ENCODE results near the gene MOB3B.
"Not testable (repeated sequence)": the region's sequence is repeated elsewhere in the genome, so short reads cannot be mapped to it uniquely, and the experiment has no call there.

Gene MOB3B

DNA sequence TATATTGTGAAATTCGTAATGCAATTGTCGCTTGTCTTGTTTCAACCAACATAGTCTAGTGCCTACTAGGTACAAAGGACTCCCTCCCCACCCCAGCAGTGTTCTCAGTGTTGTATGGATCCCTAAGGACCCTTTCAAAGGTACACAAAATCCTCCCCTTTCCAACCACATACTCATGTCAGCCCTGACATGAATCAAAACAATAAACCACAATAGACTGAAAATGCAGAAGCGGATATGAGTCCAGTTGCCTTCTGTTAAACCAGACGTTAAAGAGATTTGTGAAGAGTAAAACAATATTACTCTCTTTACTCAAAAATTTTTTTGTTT is 87.9 kb downstream of the MOB3B start:
- no peak for DNase-seq

DNA sequence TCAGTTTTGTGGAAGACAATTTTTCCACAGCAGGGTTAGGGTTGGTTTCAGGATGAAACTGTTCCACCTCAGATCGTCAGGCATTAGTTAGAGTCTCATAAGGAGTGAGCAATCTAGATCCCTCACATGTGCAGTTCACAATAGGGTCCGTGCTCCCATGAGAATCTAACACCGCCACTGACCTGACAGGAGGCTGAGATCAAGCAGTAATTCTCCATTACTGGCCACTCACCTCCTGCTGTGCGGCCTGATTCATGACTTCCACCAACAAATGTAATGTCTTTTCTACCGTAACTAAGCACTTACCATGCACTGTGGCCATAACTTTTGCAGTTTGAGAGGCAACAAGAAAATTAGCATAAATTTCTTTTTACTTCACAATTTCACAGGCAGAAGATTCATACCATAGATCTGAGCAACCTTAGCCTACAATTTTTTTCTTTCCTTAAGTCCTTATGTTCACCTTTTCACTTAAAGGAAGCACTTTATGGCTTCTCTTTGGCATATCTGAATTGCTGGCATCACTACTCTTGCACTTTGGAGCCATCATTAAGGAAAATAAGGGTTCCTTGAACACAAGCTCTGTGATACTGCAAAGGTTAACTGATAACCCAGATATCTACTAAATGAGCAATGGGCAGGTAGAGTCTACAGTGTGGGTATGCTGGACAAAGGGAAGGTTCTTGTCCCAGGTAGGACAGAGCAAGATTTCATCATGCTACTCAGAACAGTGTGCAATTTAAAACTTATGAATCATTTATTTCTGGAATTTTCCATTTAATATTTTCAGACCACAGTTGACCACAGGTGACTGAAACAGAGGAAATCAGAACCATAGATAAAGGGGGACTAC is 88.5 kb downstream of the MOB3B start:
- peak; percentile 22 for DNase-seq

DNA sequence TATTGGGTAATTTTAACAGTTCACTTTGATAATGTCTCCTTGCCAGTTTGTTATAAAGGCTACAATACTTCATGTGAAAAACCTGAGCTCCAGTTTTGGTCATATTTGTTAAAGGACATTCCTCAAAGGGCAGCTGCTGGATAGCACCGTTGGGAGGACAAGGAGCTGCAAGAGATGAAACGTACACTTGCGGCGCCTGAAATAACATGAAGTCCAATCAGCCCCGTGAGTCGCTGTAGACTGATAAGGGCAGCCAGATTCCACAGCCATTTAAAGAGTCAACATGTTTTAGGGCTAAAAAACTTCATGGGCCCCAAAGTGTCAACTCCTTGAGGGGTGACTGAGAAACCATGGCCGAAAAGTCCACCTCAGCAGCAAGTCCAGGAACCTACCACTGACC is 91.1 kb downstream of the MOB3B start:
- no peak for DNase-seq

DNA sequence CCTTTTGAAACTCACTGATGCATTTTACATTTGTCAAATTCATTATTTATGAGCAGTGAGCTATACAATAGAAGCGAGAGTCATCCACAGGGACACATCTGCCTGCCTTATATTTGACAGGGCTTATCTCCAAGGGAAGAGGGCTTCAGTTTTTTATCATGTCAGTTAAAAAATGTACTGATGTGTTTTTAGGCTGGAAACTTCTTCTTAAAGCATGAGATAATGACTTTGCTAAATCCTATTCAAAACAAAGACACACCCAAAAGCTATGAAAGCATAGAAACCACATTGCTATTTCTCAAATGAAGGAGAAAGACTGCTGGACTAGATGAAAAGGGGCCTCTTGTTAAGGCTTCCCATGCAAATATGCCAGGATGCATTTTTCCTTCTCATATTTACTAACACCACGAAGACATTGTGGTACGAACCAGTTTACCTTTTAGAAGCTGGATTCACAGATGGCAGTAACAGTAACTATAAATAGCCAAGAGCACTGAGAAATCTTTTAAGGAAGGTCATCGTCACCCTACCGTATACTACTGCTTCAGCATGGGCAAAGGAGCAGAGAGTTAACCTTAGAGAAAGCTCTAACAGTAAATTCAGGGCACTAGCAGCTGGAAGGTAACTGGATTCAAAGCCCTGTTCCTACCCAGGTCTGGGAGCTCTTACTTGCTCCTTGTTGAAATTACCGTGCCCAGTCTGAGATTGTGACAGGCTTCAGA is 91.8 kb downstream of the MOB3B start:
- DNase-seq, result peak; percentile 47

DNA sequence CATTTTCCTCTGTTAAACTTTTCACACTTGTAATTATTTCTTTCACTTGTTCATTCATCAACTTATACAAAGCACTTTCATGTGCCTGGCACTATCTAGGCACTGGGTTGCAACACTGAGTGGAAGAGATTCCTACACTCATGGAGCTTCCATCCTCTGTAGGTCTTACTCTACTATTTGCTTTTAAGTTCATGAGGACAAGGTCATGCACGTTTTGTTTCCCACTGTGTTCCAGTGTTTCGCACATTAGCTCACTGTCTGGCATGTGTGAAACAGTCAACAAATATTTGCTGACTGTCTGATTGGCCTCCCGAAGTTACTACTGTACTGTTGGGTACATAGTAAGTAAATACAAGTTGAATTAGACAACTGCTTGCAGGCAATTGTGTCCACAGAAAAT is 93.4 kb downstream of the MOB3B start:
- peak; percentile 86 for DNase-seq

DNA sequence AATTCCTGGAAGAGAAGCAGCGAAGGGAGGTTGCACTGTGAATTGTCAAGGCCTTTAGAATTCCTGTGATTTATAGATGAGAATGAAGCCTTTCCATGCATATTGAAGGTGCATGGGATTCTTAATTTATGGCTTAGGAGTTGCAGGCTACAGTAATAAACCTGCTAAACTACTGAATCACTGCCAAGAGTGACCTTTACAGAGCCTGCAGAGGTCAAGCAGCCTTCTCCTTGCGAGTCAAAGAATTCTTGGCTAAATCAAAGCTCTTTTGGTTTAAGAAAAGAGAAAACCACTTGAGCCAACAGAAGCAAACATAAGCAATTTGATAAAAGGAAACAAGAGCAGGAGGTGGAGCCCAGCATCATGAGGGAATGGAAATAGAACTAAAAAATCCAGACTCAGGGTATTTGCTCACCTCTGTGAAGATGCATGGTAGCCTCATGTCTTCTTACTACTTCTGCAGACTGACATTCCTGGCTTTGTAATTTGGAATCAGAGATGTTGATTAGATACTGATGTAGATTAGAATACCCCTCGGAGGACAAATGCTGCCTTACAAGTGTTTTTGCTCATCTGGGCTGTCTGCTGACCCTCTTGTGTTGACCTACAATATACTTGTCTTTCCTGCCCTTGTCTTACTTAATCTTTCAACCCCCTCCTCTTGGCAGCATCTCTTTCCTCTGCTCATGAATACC is 95.8 kb downstream of the MOB3B start:
- no peak for DNase-seq

DNA sequence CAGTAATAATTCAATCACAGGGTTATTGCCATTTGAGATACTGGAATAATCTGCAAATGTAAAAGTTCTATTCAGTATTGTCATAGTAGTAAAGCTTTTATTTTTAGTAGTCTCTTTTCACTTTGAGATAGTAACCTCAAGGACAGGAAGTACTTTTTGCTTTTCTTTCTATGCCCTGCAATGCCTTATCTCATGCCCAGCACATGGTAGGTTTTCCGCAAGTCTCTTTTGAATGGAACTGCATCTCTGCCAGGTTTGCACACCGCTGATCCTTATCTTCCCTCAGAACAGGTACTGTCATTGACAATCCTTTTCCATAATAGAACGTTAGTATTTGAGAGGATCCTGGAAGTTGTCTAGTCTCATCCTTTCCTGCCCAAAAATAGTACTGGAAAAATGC is 97.3 kb downstream of the MOB3B start:
- DNase-seq, result no peak

DNA sequence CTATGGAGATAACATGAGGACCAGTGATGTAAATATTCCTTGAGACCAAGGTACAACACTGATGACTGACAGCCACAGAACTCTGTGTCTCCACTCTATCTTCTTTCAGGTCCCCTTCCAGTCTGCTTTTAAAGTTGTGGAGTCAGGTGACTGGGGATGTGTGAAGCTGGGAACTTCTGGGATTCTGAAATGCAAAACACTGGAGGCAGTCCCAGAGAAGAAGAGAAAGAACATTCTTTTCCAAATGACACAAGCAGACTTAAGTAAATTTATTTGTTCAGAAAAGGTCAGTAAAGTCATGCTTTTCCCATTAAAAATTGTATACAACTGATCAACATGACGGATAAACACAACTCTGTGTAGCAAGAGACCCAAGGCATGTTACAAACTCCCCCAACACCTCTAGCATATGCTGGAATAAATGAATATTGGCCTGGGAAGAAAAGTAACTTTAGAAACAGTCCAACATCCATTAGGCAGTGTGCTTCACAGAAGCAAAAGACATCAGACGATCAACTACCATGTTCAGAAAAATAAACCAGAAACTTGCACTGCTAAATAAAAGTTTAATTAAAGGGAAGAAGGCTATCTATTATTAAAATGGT is 98.0 kb downstream of the MOB3B start:
- no peak for DNase-seq

DNA sequence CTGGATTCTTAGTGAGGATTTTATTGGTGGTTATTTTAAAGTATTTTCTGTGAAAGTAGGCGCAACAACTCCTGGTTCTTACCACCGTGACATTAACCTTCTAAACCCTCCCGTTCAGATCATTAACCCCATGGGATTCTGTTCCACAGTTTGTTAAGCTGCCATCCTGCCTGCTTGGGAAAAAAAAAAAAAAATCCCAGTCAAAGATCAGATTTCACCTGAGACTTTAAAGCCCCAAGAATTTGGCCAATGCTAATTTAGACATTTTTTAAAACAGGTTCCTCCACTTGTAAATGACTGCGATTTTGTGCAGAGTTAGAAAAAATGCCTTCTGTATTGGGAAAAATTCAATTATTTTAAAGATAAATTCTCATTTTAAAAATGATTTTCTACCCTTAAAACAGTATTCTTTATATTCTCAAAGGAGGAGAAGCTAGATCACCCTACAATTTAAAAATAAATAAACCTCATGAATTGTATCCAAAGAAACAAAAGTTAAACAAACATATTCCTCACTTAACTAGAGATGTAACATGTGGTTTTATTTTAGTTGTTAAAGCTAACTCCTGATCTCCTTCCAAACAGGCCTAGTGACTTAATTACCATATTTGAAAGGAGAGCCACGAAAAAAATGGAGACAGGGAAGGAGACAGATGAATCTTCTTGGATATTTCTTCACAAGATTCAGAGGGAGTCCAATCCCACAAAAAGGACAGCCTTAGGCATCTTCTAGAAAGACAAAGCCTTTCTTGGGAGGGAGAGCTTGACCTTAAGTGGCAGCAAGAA is 98.7 kb downstream of the MOB3B start:
- no peak for DNase-seq

DNA sequence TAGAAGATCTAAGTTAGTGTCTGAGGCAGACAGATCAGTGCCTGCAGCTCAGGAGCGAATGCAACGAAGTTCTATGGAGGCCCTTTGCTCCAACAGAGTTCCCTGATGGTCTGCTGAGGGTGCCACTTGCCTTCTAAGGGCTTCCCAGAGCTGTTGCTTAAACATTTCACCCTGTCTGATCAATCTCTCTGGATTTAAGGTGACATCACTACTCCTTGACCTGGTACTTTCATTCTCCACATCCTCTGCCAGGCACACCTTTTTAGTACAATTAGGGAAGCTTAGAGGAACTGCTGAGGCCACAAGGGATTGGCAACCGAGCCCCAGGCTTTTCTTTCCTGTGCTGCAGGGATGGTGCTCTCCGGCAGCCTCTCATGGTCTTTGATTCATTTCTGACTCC is 99.7 kb downstream of the MOB3B start:
- DNase-seq, result no peak

DNA sequence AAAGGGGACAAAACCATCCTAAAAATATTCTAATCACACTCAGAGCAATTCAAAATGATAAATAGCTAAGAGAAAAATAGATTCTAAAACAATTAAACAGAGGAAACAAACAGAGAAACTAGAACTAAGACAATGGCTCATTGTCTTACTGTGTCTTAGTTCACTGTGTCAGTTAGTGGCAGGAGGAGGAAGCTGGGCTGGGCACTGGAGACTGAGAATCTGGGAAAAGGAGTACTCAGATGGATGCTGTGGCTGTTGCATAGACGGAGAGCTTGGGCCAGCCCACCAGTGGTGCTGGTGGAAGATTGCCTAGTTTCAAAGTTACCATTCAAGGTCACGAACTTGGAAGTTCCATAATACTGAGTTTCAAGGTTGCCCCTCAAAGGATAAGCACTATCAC is 100.2 kb downstream of the MOB3B start:
- no peak for DNase-seq

DNA sequence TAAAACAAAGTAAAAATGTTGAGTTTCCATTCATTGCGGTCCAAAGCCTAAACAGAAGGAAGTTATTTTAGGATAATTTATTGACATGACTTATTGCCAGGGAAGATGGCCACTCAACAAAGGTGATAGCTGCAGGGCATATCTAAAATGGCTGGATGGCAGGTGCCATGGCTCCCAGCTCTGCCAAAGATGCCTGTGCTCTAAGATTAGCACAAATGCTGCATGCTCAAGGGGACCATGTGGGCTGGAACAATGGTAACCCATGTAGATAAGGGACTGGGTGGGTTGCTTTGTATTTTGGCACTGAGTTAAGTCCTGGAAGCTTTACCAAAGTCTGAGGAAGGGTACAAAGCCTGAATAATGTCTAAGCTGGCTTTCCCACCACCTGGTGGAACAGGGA is 101.1 kb downstream of the MOB3B start:
- DNase-seq, result peak; percentile 19

DNA sequence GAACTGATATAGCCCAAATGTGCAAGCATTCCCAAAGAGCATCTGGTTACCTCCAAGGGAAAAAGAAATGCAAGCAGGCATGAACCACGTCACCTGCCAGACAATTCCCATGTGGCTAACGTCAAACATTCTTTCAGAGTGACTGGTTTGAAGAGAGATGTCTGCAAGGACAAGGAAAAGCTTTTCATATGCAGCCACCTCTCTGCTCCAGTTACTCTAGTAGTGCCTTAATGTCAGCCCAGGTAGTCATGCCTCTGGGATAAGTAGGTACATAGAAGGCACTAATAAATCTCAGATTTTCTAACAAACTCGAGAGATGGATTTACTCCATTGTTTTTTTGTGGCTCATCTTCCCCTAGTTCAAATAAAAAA is 102.4 kb downstream of the MOB3B start:
- no peak for DNase-seq

DNA sequence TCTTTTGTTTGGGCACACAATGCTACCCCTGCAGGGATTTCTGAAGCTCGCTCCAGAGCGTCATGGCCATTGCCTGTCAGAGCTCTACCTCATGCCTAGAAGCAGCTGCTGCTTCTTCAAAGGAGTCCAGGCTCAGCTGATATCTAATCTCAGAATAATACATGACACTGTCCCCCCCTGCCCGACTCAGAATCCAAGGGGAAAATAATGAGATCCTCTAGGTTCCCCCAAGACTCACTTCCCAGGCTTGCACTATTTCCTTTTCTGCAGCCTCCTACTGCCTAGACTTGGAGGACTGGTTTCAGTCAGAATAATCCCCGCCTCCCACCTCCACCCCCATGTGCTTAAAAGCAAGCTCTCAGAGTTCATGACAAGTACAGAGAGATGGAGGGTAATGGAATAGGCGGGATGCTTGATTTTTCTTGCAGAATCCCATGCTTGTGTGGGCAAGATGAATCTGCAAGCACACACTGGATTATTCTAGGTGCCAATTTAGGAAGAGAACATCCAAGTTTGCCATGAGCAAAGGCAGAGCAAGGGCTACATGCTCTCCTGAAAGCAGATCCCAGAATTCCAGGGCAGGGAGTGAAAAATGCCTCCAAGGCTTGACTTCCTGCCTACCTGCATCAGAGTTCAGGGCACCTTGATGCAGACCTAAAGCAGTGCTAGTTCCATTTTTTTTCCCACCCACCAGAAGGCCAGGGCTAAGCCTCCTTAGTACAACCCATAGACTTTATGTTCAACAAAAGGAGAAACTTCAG is 102.9 kb downstream of the MOB3B start:
- DNase-seq, result peak; percentile 95

DNA sequence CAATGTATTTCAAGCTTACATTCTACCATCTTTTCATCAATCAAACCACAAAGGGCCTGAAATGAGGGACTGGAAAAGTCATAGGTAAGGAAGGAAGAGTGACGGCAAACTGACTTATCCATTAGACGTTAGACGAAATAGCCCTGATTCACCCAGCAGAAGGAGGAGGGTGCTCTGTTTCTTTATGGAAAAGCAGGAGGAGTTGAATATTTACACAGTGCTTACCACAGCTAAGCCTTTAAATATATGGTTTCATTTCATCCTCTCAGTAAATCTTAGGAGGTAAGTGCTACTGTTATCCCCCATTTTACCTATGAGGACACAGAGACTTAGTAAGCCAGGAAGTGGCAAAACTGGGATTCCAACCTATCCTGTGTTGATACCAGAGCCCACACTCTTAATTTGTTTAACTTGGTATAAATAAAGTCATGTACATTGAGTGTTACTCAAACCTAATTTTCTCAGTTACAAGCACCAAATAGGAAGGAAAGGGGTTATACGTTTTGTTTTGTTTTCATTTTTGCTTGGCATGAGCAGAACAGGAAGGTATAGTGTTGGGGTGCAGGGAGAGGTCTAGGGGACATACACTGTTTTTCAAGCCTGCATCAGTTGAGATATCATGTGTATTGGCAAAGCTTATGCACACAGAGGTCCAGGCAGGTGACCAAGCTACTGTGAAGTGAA is 103.6 kb downstream of the MOB3B start:
- peak; percentile 52 for DNase-seq

DNA sequence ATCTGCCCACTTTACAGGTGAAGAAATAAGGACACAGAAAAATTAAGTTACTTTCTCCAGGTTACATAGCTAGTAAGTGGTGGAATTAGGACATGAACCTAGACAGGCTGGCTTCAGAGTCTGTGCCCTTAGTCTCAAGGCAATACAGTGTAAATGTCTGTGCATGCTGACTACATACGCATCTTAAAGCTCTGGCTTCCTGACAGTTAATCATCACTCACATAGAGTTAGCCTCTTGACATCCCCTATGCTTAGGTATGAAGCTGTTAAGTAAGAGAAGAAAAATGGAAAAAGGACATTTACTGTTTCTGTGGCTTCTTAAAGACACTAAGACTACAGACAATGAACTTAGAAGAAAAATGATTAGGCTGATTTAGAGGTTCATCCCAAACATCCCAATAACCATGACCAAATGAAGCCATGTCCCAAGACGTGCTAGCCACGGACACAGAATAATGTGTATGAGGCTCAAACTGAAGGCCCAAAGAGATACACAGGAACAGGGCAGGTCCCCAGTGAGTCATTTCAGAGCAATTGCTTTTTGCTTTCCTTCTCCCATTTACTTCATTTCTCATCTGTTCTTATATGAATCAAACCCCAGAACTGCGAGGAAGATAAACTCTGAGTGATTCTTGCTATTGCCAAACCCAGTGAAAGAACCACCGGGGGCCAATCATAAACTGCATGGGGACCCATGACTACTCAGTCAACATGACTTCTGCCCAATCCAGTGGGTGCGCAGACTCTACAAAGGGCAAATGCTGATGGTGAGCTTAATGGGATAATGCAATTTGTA is 105.5 kb downstream of the MOB3B start:
- DNase-seq, result no peak

DNA sequence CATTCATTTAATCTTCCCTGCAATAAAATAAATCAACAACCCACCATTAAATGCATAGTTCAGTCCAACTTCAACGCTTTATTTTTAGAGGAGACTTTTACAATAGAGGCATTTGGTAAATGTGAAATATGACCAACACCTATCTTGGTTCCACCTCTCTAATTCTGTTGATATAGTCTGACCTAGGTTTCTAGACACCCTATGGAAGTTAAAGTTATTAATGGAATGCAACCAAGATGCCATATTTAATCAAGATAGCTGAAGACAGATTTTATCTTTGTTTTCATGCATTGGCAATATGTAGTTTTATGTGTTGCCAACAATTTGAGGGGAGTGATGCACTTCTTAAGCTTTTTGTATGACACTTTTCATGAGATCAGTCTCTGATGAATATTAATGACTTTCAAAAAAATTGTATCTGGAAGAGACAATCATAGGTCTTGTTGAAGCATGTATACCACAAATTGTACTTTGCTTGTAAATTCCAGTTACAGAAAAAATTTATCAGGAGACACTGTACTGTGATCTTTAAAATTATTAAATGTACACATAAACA is 107.3 kb downstream of the MOB3B start:
- DNase-seq, result no peak

DNA sequence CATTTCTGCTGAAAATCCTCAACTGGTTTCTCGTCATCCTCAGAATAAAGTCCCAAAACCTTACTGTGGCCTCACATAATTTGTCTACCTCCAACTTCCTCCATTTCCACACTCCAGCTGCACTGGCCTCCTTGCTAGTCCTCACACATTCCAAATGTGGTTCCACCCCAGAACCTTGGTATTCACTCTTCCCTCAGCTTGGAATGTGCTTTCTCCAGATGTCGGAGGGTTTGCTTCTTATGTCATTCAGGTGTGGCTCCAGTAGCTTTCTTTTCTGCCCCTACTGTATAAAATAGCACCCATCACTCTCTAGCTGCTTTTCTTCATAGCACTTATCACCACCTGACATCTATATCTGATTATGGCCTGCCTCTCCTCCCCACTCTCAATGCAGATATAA is 108.0 kb downstream of the MOB3B start:
- DNase-seq, result no peak

DNA sequence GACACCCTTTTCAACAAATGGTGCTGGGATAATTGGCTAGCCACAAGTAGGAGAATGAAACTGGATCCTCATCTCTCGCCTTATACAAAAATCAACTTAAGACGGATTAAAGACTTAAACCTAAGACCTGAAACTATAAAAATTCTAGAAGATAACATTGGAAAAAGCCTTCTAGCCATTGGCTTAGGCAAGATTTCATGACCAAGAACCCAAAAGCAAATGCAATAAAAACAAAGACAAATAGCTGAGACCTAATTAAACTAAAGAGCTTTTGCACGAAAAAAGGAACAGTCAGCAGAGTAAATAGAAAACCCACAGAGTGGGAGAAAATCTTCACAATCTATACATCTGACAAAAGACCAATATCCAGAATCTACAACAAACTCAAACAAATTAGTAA is 110.1 kb downstream of the MOB3B start:
- not testable (repeated sequence) for DNase-seq

DNA sequence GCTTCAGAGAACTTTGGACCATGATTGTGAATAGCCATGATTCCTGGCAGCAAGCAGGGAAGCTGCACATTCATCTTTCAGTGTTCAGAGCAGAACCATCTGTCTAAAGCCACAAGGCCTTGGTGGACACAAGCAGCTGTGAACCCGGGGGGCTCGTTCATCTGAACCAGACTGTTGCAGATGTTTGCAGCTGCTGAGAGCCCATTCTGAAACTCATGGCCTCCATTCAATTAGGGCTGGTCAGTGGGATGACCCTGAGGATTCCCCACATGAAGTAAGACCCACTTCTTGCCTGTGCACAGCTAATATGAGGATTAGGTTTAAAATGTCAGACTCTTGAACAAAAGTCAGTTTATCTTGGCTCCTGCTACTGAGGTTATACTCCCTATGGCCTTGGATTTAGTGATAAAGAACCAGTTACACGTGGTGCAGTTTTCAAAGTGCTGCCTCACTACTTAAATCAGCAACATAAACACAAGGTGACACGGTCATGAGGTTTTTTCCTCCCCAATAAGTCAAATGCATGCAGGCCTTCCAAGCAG is 115.3 kb downstream of the MOB3B start:
- no peak for DNase-seq

Data from NCI-H146 (cell line).